Naive thymus-derived CD4-positive, alpha-beta T cell (primary cell): Measurements from ENCODE around the gene GVQW3. TPM values are rescaled to one million over a fixed set of nuclear protein-coding genes. Genes with fewer than 3 reads are reported as not detected.

ENCODE experiments used
- ATAC-seq: fragments of 150-1000 bp; cut with Tn5 transposase; 2 replicates; pipeline ENCODE4 v1.10.0; 2021; ENCODE audit warnings: mild to moderate bottlenecking, moderate library complexity
- CTCF ChIA-PET: fragments of 350-600 bp; sonication (Branson Sonifier 250); formaldehyde crosslinking; loops from one replicate; lab custom pipeline; 2021; ENCODE audit warnings: antibody characterized with exemption; lab: Charles Lee
- POLR2A ChIA-PET: fragments of 350-600 bp; sonication (Branson Sonifier 250); formaldehyde crosslinking; loops from one replicate; lab custom pipeline; 2021; ENCODE audit warnings: antibody characterized with exemption, inconsistent platforms; lab: Charles Lee
- DNase-seq, 9 donors: peaks; one replicate each; pipeline versions ENCODE4 v3.0.0 to v3.0.0-alpha.2; 2020 to 2022; ENCODE audit warnings: mixed read lengths in 1 of 9
- H3K27ac ChIP-seq: one replicate; pipeline ENCODE4 v1.7.0; 2013; ENCODE audit warnings: mild to moderate bottlenecking, low read depth, low read length, moderate library complexity
- H3K27me3 ChIP-seq, 2 donors: one replicate each; pipeline ENCODE4 v1.7.0; 2013; ENCODE audit warnings: low read length in 2 of 2, mild to moderate bottlenecking in 2 of 2, moderate library complexity in 2 of 2; ENCODE audit not compliant: control insufficient read depth in 2 of 2, insufficient read depth in 2 of 2
- H3K36me3 ChIP-seq, 3 experiments: 1 replicate in 2 of 3; 2 replicates in 1 of 3; pipeline ENCODE4 v1.7.0; 2013; ENCODE audit warnings: low read length in 3 of 3, mild to moderate bottlenecking in 3 of 3, moderate library complexity in 1 of 3; ENCODE audit not compliant: insufficient read depth in 3 of 3, control insufficient read depth in 2 of 3
- H3K4me1 ChIP-seq, 2 donors: one replicate each; pipeline ENCODE4 v1.7.0; 2013; ENCODE audit warnings: low read length in 2 of 2, mild to moderate bottlenecking in 2 of 2, moderate library complexity in 1 of 2; ENCODE audit not compliant: control insufficient read depth in 2 of 2, insufficient read depth in 2 of 2
- H3K4me3 ChIP-seq: 2 replicates; pipeline ENCODE4 v1.7.0; 2013; ENCODE audit warnings: mild to moderate bottlenecking, low read length
- H3K9me3 ChIP-seq, 3 experiments: 1 replicate in 2 of 3; 2 replicates in 1 of 3; pipeline ENCODE4 v1.7.0; 2013; ENCODE audit warnings: low read length in 3 of 3; ENCODE audit not compliant: control insufficient read depth in 2 of 3
- H3K27ac Mint-ChIP-seq, 9 donors: one replicate each; pipeline ENCODE4 v1.8.0; 2020 to 2022; ENCODE audit warnings: mixed read lengths in 9 of 9, mild to moderate bottlenecking in 8 of 9, moderate library complexity in 5 of 9, inconsistent platforms in 2 of 9
- H3K27me3 Mint-ChIP-seq, 5 donors: one replicate each; pipeline ENCODE4 v1.8.0; 2021 to 2022; ENCODE audit warnings: mixed read lengths in 5 of 5, mild to moderate bottlenecking in 1 of 5
- H3K36me3 Mint-ChIP-seq, 5 donors: one replicate each; pipeline ENCODE4 v1.8.0; 2020 to 2022; ENCODE audit warnings: mixed read lengths in 5 of 5, mild to moderate bottlenecking in 3 of 5, inconsistent platforms in 1 of 5
- H3K4me1 Mint-ChIP-seq, 7 donors: one replicate each; pipeline ENCODE4 v1.8.0; 2020 to 2022; ENCODE audit warnings: mixed read lengths in 7 of 7, mild to moderate bottlenecking in 3 of 7, inconsistent platforms in 1 of 7
- H3K4me3 Mint-ChIP-seq, 10 donors: one replicate each; pipeline ENCODE4 v1.8.0; 2020 to 2022; ENCODE audit warnings: mild to moderate bottlenecking in 10 of 10, mixed read lengths in 10 of 10, moderate library complexity in 6 of 10, inconsistent platforms in 2 of 10
- H3K9me3 Mint-ChIP-seq, 11 donors: one replicate each; pipeline ENCODE4 v1.8.0; 2020 to 2022; ENCODE audit warnings: mixed read lengths in 11 of 11, mild to moderate bottlenecking in 4 of 11, inconsistent platforms in 1 of 11, moderate library complexity in 1 of 11
- intact Hi-C, 2 donors: fragments of 100-400 bp; cut with micrococcal nuclease; formaldehyde crosslinking; loops; one replicate each; pipeline ENCODE4 v1.15.1; 2023
- polyA plus RNA-seq, 2 donors: library from polyadenylated mRNA; unstranded; fragments of 300-500 nt; fragmentation: Illumina TruSeq; gene quantifications; one replicate each; pipeline ENCODE4 v1.2.3, GENCODE V29; 2021
- total RNA-seq, 6 experiments: library from RNA in 5 of 6; stranded (reverse) in 5 of 6; gene quantifications; 1 replicate in 5 of 6; 2 replicates in 1 of 6; pipeline ENCODE4 v1.2.3 and lab custom pipeline; 2021 to 2026

Gene GVQW3
- total RNA-seq (1 to 10 TPM; 3.6 to 9.1 (median 6.7) TPM), polyA plus RNA-seq (1 to 10 TPM; 2.1 to 4.1 TPM), total RNA-seq (lab: John Stamatoyannopoulos, UW) (7.7 reads per million, percentile 31 among the genes with 10 or more reads in this experiment)

- POLR2A ChIA-PET, result interaction anchor here (0.6 to 3.0 kb wide), 3 partner anchors 26 to 66 kb away, joined by 3 to 8 read pairs (median 3); partner anchors contain the start of gene EMSY
- intact Hi-C loops, result loop anchor here (1.0 to 10.0 kb wide), 11 partner anchors 63 to 1984 kb away; partner anchors contain the start of genes EMSY (in 1 of the 2), GDPD5 (in 1 of the 2), INTS4 (in 1 of the 2) and KCTD21 (in 1 of the 2)
- CTCF ChIA-PET, result no interaction called here
- Histone ChIP-seq H3K36me3 (no peaks in the 10 kb centered on the region), H3K27me3 (no peaks in the 10 kb centered on the region), H3K4me3 (peak within 1 kb of the TSS; percentile 86), H3K9me3 (no peaks in the 10 kb centered on the region), H3K4me1 (peaks cover 22 to 43% of the 10 kb centered on the region in 2 donors), H3K27ac (peak within 1 kb of the TSS; percentile 72)
- DNase-seq (peak; percentile 96 to 99 (median 98)), ATAC-seq (peak; percentile 96)
- Mint-ChIP-seq H3K4me3 (peak within 1 kb of the TSS; percentile 92 to 98 (median 97)), H3K27me3 (no peaks in the 10 kb centered on the region), H3K9me3 (no peaks in the 10 kb centered on the region), H3K4me1 (peaks cover 51 to 76% (median 69%) of the 10 kb centered on the region in 7 donors), H3K36me3 (peaks cover 0 to 13% (median 5%) of the 10 kb centered on the region in 5 donors), H3K27ac (peak within 1 kb of the TSS; percentile 75 to 98 (median 92))
Measured at GRCh38 chr11:76380977-76381719, at the start of gene GVQW3, which contains the start of gene THAP12. TSS of gene GVQW3 (plus strand) at chr11:76381323. CDS start at chr11:76381829, 506 bp downstream. TSS of gene THAP12 (minus strand) at chr11:76381132. CDS start at chr11:76380836, 296 bp downstream.

- Mint-ChIP-seq H3K4me1 (peaks cover 0 to 8% (median 5%) of the 10 kb centered on the region in 7 donors), H3K36me3 (peaks cover 0 to 17% (median 7%) of the 10 kb centered on the region in 5 donors), H3K9me3 (peaks cover 0 to 32% (median 10%) of the 10 kb centered on the region in 11 donors), H3K27ac (no peak overlapping the region), H3K27me3 (peaks cover 0 to 6% (median 0%) of the 10 kb centered on the region in 5 donors), H3K4me3 (no peak overlapping the region)
- H3K9me3 ChIP-seq, result peaks cover 0 to 9% (median 0%) of the 10 kb centered on the region in 3 experiments
- ChIA-PET POLR2A (no interaction called here), CTCF (no interaction called here)
- H3K27me3 ChIP-seq, result no peaks in the 10 kb centered on the region
- no peak overlapping the region for H3K4me3 ChIP-seq
- no peaks in the 10 kb centered on the region for H3K36me3 ChIP-seq
- H3K4me1 ChIP-seq, result no peaks in the 10 kb centered on the region
- DNase-seq, result no peak
- no peak overlapping the region for H3K27ac ChIP-seq
- intact Hi-C loops, result no loop called here
- no peak for ATAC-seq
Measured at GRCh38 chr11:76334826-76335389, 46.2 kb upstream of the GVQW3 start.

- ATAC-seq (peak; percentile 85), DNase-seq (no peak)
- peaks cover 0 to 9% (median 0%) of the 10 kb centered on the region in 3 experiments for H3K9me3 ChIP-seq
- intact Hi-C loops, result no loop called here
- ChIA-PET POLR2A (no interaction called here), CTCF (no interaction called here)
- Mint-ChIP-seq H3K9me3 (peaks cover 0 to 32% (median 10%) of the 10 kb centered on the region in 11 donors), H3K4me1 (peaks cover 0 to 8% (median 5%) of the 10 kb centered on the region in 7 donors), H3K4me3 (no peak overlapping the region), H3K27ac (peak overlapping the region in 1 of 9 donors; percentile 54), H3K27me3 (peaks cover 0 to 6% (median 0%) of the 10 kb centered on the region in 5 donors), H3K36me3 (peaks cover 0 to 17% (median 7%) of the 10 kb centered on the region in 5 donors)
- no peak overlapping the region for H3K27ac ChIP-seq
- no peaks in the 10 kb centered on the region for H3K27me3 ChIP-seq
- no peaks in the 10 kb centered on the region for H3K4me1 ChIP-seq
- H3K36me3 ChIP-seq, result no peaks in the 10 kb centered on the region
- H3K4me3 ChIP-seq, result no peak overlapping the region
Measured at GRCh38 chr11:76335842-76336241, 45.3 kb upstream of the GVQW3 start.

GRCh38 chr11:76336597-76336996, 44.5 kb upstream of the GVQW3 start:
- Histone ChIP-seq H3K27me3 (no peaks in the 10 kb centered on the region), H3K4me1 (no peaks in the 10 kb centered on the region), H3K27ac (no peak overlapping the region), H3K4me3 (no peak overlapping the region), H3K36me3 (no peaks in the 10 kb centered on the region), H3K9me3 (peaks cover 0 to 9% (median 0%) of the 10 kb centered on the region in 3 experiments)
- ChIA-PET POLR2A (no interaction called here), CTCF (interaction anchor here (0.7 kb wide), 1 partner anchor 206 kb away, joined by 3 read pairs; no protein-coding TSS in a partner anchor)
- no peak overlapping the region for H3K27ac Mint-ChIP-seq
- H3K27me3 Mint-ChIP-seq, result peaks cover 0 to 6% (median 0%) of the 10 kb centered on the region in 5 donors
- no peak for ATAC-seq
- DNase-seq, result no peak
- intact Hi-C loops, result no loop called here
- H3K4me1 Mint-ChIP-seq, result peaks cover 0 to 8% (median 5%) of the 10 kb centered on the region in 7 donors
- peaks cover 0 to 32% (median 10%) of the 10 kb centered on the region in 11 donors for H3K9me3 Mint-ChIP-seq
- peak overlapping the region in 1 of 10 donors; percentile 3 for H3K4me3 Mint-ChIP-seq
- H3K36me3 Mint-ChIP-seq, result peaks cover 0 to 17% (median 7%) of the 10 kb centered on the region in 5 donors

- no peak overlapping the region for H3K27ac Mint-ChIP-seq
- Histone ChIP-seq H3K36me3 (no peaks in the 10 kb centered on the region), H3K4me3 (no peak overlapping the region), H3K27me3 (no peaks in the 10 kb centered on the region), H3K4me1 (no peaks in the 10 kb centered on the region), H3K27ac (no peak overlapping the region), H3K9me3 (peaks cover 0 to 9% (median 0%) of the 10 kb centered on the region in 3 experiments)
- peaks cover 0 to 17% (median 7%) of the 10 kb centered on the region in 5 donors for H3K36me3 Mint-ChIP-seq
- no peak overlapping the region for H3K4me3 Mint-ChIP-seq
- CTCF ChIA-PET, result no interaction called here
- intact Hi-C loops, result no loop called here
- no peak for ATAC-seq
- peaks cover 0 to 32% (median 10%) of the 10 kb centered on the region in 11 donors for H3K9me3 Mint-ChIP-seq
- H3K4me1 Mint-ChIP-seq, result peaks cover 0 to 8% (median 5%) of the 10 kb centered on the region in 7 donors
- POLR2A ChIA-PET, result no interaction called here
- peaks cover 0 to 6% (median 0%) of the 10 kb centered on the region in 5 donors for H3K27me3 Mint-ChIP-seq
- no peak for DNase-seq
Measured at GRCh38 chr11:76337469-76337868, 43.7 kb upstream of the GVQW3 start.

GRCh38 chr11:76337923-76338322, 43.2 kb upstream of the GVQW3 start:
- POLR2A ChIA-PET, result no interaction called here
- CTCF ChIA-PET, result no interaction called here
- Mint-ChIP-seq H3K4me1 (peaks cover 0 to 8% (median 5%) of the 10 kb centered on the region in 7 donors), H3K27ac (no peak overlapping the region), H3K4me3 (no peak overlapping the region), H3K27me3 (peaks cover 0 to 6% (median 0%) of the 10 kb centered on the region in 5 donors), H3K9me3 (peaks cover 0 to 32% (median 10%) of the 10 kb centered on the region in 11 donors), H3K36me3 (peaks cover 0 to 17% (median 7%) of the 10 kb centered on the region in 5 donors)
- H3K4me1 ChIP-seq, result no peaks in the 10 kb centered on the region
- intact Hi-C loops, result no loop called here
- no peak overlapping the region for H3K4me3 ChIP-seq
- no peaks in the 10 kb centered on the region for H3K27me3 ChIP-seq
- no peak overlapping the region for H3K27ac ChIP-seq
- ATAC-seq (no peak), DNase-seq (no peak)
- H3K9me3 ChIP-seq, result peaks cover 0 to 9% (median 0%) of the 10 kb centered on the region in 3 experiments
- H3K36me3 ChIP-seq, result no peaks in the 10 kb centered on the region
